Astrocyte (in vitro differentiated cells and primary cell): Measurements from ENCODE around the gene SNCB. TPM values are rescaled to one million over a fixed set of nuclear protein-coding genes. Genes with fewer than 3 reads are reported as not detected.

Experiments used
- DNase-seq: peaks from one replicate; pipeline ENCODE4 v3.0.0-alpha.2; 2010; ENCODE audit warnings: low read depth
- FAIRE-seq: peaks from 2 replicates; lab custom pipeline; 2011; peaks lifted over from hg19 to GRCh38; lab: Jason Lieb, UNC
- H2AFZ ChIP-seq: 2 replicates; pipeline ENCODE4 v1.6.0; 2012; ENCODE audit warnings: low read depth, low read length, inconsistent platforms
- H3K27ac ChIP-seq: 2 replicates; pipeline ENCODE4 v1.5.1; 2011; ENCODE audit warnings: low read depth, low read length, inconsistent platforms
- H3K27me3 ChIP-seq: 2 replicates; pipeline ENCODE4 v1.6.0; 2011; ENCODE audit warnings: low read length, inconsistent platforms; ENCODE audit not compliant: insufficient read depth
- H3K36me3 ChIP-seq: 2 replicates; pipeline ENCODE4 v1.5.1; 2011; ENCODE audit warnings: low read length, inconsistent platforms; ENCODE audit not compliant: insufficient read depth
- H3K4me1 ChIP-seq: 2 replicates; pipeline ENCODE4 v1.5.1; 2011; ENCODE audit warnings: low read length, inconsistent platforms; ENCODE audit not compliant: insufficient read depth
- H3K4me2 ChIP-seq: 2 replicates; pipeline ENCODE4 v1.6.0; 2012; ENCODE audit warnings: low read length, inconsistent platforms
- H3K4me3 ChIP-seq: 2 replicates; pipeline ENCODE4 v1.5.1; 2011; ENCODE audit warnings: low read depth, mild to moderate bottlenecking, low read length, inconsistent platforms; ENCODE audit not compliant: insufficient read depth
- H3K79me2 ChIP-seq: 2 replicates; pipeline ENCODE4 v1.6.0; 2012; ENCODE audit warnings: mild to moderate bottlenecking, low read length, inconsistent platforms; ENCODE audit not compliant: insufficient read depth
- H3K9ac ChIP-seq: 2 replicates; pipeline ENCODE4 v1.6.0; 2012; ENCODE audit warnings: mild to moderate bottlenecking, low read length, inconsistent platforms
- H3K9me3 ChIP-seq: 2 replicates; pipeline ENCODE4 v1.5.1; 2012; ENCODE audit warnings: low read depth, mild to moderate bottlenecking, low read length, inconsistent platforms; ENCODE audit not compliant: insufficient read depth
- H4K20me1 ChIP-seq: 2 replicates; pipeline ENCODE4 v1.6.0; 2012; ENCODE audit warnings: low read length, inconsistent platforms; ENCODE audit not compliant: insufficient read depth
- H3K27ac Mint-ChIP-seq: one replicate; pipeline ENCODE4 v1.8.0; 2021; ENCODE audit warnings: mild to moderate bottlenecking, mixed read lengths; ENCODE audit not compliant: unreplicated experiment
- H3K27me3 Mint-ChIP-seq: one replicate; pipeline ENCODE4 v1.8.0; 2021; ENCODE audit warnings: low read depth, mixed read lengths; ENCODE audit not compliant: unreplicated experiment
- H3K36me3 Mint-ChIP-seq: one replicate; pipeline ENCODE4 v1.8.0; 2021; ENCODE audit warnings: low read depth, mixed read lengths; ENCODE audit not compliant: unreplicated experiment
- H3K4me1 Mint-ChIP-seq: one replicate; pipeline ENCODE4 v1.8.0; 2021; ENCODE audit warnings: low read depth, mixed read lengths; ENCODE audit not compliant: unreplicated experiment
- H3K4me3 Mint-ChIP-seq: one replicate; pipeline ENCODE4 v1.8.0; 2021; ENCODE audit warnings: mild to moderate bottlenecking, moderate library complexity, mixed read lengths; ENCODE audit not compliant: unreplicated experiment
- H3K9me3 Mint-ChIP-seq: one replicate; pipeline ENCODE4 v1.8.0; 2021; ENCODE audit warnings: mild to moderate bottlenecking, mixed read lengths; ENCODE audit not compliant: unreplicated experiment
- EZH2 ChIP-seq: IDR thresholded peaks from 2 replicates; pipeline ENCODE4 v1.6.1; 2012; ENCODE audit warnings: mild to moderate bottlenecking, low read length, inconsistent platforms; ENCODE audit not compliant: insufficient read depth
- total RNA-seq: library from RNA; stranded (reverse); gene quantifications from 2 replicates; pipeline ENCODE4 v1.2.1, GENCODE V29; 2021
- TF ChIP-seq, protein P1 (sequence below): IDR thresholded peaks from 2 replicates; pipeline ENCODE4 v1.5.1; 2011; ENCODE audit warnings: low read depth, mild to moderate bottlenecking, inconsistent platforms, low read length, moderate library complexity; ENCODE audit not compliant: insufficient read depth

The SNCB gene
- total RNA-seq, 1 donor from 2014 or later = 3.4 TPM

DNA sequence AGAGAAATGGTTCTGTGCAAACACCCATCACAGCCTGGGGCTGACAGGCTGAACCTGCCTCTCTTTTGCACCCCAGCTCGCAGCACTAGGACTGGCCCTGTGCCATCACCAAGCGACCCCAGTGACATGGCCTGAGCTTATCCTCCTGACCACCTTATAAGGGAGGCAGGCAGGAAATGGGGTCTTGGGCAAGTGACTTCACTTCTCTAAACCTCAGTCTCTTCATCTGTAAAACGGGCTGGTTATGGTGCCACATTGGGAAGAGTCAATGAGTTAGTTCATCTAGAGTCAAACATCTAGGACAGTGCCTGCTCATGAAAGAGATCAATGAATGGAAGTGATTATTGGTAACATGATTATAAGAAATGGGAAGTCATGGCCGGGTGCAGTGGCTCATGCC is 6.2 kb downstream of the SNCB start:
- Mint-ChIP-seq H3K27me3 (peaks cover 52% of the 10 kb centered on the region), H3K27ac (no peak overlapping the region)

DNA sequence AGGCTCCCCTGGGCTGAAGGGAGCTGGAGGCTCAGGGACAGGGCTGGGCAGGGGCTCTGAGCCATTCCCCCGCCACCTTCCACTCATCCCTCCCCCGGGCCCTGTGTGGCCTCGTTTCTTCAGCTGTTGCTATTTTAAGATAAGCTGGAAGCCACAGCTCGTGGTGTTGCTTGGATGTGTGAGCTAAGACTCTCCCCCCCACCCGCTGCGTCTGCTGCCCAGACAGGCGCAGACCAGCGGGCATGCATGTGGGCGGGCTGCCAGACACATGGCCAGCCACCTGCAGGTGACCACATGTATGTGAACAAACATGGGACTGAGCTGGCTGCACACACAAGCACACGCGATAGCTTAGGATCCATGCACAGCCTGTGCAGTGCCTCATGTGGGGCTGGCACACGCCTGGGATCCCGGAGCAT is 8.7 kb downstream of the SNCB start:
- Histone ChIP-seq H3K4me3 (no peak overlapping the region), H3K27me3 (peaks cover 30% of the 10 kb centered on the region), H3K79me2 (no peaks in the 10 kb centered on the region), H2AFZ (no peak overlapping the region), H3K4me2 (no peak overlapping the region), H3K27ac (no peak overlapping the region), H3K9ac (no peak overlapping the region), H3K4me1 (peaks cover 27% of the 10 kb centered on the region), H4K20me1 (no peaks in the 10 kb centered on the region), H3K9me3 (no peaks in the 10 kb centered on the region), H3K36me3 (no peaks in the 10 kb centered on the region)
- TF ChIP-seq EZH2 = no peak
- TF ChIP-seq, protein P1, sequence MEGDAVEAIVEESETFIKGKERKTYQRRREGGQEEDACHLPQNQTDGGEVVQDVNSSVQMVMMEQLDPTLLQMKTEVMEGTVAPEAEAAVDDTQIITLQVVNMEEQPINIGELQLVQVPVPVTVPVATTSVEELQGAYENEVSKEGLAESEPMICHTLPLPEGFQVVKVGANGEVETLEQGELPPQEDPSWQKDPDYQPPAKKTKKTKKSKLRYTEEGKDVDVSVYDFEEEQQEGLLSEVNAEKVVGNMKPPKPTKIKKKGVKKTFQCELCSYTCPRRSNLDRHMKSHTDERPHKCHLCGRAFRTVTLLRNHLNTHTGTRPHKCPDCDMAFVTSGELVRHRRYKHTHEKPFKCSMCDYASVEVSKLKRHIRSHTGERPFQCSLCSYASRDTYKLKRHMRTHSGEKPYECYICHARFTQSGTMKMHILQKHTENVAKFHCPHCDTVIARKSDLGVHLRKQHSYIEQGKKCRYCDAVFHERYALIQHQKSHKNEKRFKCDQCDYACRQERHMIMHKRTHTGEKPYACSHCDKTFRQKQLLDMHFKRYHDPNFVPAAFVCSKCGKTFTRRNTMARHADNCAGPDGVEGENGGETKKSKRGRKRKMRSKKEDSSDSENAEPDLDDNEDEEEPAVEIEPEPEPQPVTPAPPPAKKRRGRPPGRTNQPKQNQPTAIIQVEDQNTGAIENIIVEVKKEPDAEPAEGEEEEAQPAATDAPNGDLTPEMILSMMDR = no peak
- H3K4me3 Mint-ChIP-seq = no peak overlapping the region
- peaks cover 42% of the 10 kb centered on the region for H3K27me3 Mint-ChIP-seq
- peak; percentile 44 for DNase-seq
- H3K27ac Mint-ChIP-seq = no peak overlapping the region
- H3K9me3 Mint-ChIP-seq = peaks cover 4% of the 10 kb centered on the region
- FAIRE-seq = no peak
- H3K36me3 Mint-ChIP-seq = peaks cover 2% of the 10 kb centered on the region
- peaks cover 25% of the 10 kb centered on the region for H3K4me1 Mint-ChIP-seq

More for the DNA sequence above, 6.2 kb downstream of the SNCB start:
- no peak overlapping the region for H3K4me3 ChIP-seq
- Mint-ChIP-seq H3K4me1 (peaks cover 31% of the 10 kb centered on the region), H3K4me3 (no peak overlapping the region), H3K36me3 (peaks cover 4% of the 10 kb centered on the region), H3K9me3 (peaks cover 4% of the 10 kb centered on the region)
- no peaks in the 10 kb centered on the region for H3K79me2 ChIP-seq
- no peaks in the 10 kb centered on the region for H3K9me3 ChIP-seq
- peaks cover 22% of the 10 kb centered on the region for H3K4me1 ChIP-seq
- H3K9ac ChIP-seq = no peak overlapping the region
- no peak overlapping the region for H2AFZ ChIP-seq
- H4K20me1 ChIP-seq = no peaks in the 10 kb centered on the region
- DNase-seq (no peak), FAIRE-seq (no peak)
- H3K4me2 ChIP-seq = no peak overlapping the region
- H3K27ac ChIP-seq = no peak overlapping the region
- peaks cover 34% of the 10 kb centered on the region for H3K27me3 ChIP-seq
- no peak for TF ChIP-seq EZH2
- TF ChIP-seq, protein P1 = no peak
- H3K36me3 ChIP-seq = no peaks in the 10 kb centered on the region

DNA sequence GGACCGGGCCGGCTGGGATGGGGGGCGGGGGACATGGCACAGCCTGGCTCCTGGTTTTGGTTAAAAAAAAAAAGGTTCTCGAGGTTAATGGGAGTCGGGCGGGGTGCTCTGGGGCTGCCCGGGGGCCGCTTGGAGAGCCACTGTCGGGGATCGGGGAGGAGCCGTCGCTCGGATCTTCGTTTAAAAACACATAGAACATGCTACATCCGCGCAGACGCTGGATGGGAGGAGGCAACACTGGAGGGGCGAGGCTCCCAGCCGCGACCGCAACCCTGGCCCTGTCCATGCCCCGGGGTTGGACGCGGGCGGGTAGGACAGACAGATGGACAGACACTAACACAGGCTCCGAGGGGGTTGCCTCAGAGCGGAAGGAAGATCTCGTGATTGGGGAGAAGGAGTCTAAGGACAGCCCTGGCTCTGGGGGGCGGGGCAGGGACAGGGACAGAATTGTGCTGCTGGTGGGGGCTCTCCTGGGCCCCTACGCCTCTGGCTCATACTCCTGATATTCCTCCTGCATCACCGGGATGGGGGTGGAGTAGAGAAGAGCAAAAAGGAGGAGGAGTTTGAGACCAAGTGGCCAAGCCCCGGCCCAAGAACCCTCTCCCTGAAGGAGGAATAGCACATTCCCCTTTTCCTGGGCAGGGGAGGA is 9.9 kb downstream of the SNCB start:
- peak overlapping the region; percentile 50 for H3K4me3 Mint-ChIP-seq
- H4K20me1 ChIP-seq = no peaks in the 10 kb centered on the region
- H3K27ac Mint-ChIP-seq = no peak overlapping the region
- H3K27me3 ChIP-seq = peaks cover 27% of the 10 kb centered on the region
- no peaks in the 10 kb centered on the region for H3K79me2 ChIP-seq
- H3K27me3 Mint-ChIP-seq = peaks cover 35% of the 10 kb centered on the region
- H3K4me1 ChIP-seq = peaks cover 33% of the 10 kb centered on the region
- H2AFZ ChIP-seq = peak overlapping the region; percentile 27
- peak overlapping the region; percentile 79 for H3K4me2 ChIP-seq
- DNase-seq = no peak
- H3K9me3 Mint-ChIP-seq = peaks cover 4% of the 10 kb centered on the region
- no peaks in the 10 kb centered on the region for H3K9me3 ChIP-seq
- TF ChIP-seq, protein P1 = no peak
- TF ChIP-seq EZH2 = peak; percentile 52
- no peaks in the 10 kb centered on the region for H3K36me3 ChIP-seq
- H3K36me3 Mint-ChIP-seq = no peaks in the 10 kb centered on the region
- H3K27ac ChIP-seq = no peak overlapping the region
- no peak overlapping the region for H3K9ac ChIP-seq
- FAIRE-seq = no peak
- peaks cover 33% of the 10 kb centered on the region for H3K4me1 Mint-ChIP-seq
- peak overlapping the region; percentile 29 for H3K4me3 ChIP-seq
